ENCODE data around the gene MOK.

The MOK gene

GRCh38 chr14:102225386-102225785 lies 79.6 kb downstream of the MOK start:
- DNase-seq (ENCODE audit: low read depth in 2 of 2) = no peak

- no peak for DNase-seq (ENCODE audit: low read depth in 2 of 2)
These were observed 81.3 kb downstream of the MOK start for GRCh38 chr14:102223682-102224081.

GRCh38 chr14:102222751-102223150 lies 82.2 kb downstream of the MOK start:
- DNase-seq (ENCODE audit: low read depth in 2 of 2) = no peak

- no peak for DNase-seq (ENCODE audit: low read depth in 2 of 2)
These were observed 82.9 kb downstream of the MOK start for GRCh38 chr14:102222009-102222575.

- DNase-seq (ENCODE audit: low read depth in 2 of 2) = no peak
These were observed 83.9 kb downstream of the MOK start for GRCh38 chr14:102221026-102221425.

- no peak for DNase-seq (ENCODE audit: low read depth in 2 of 2)
These were observed 84.9 kb downstream of the MOK start for GRCh38 chr14:102220031-102220430.

GRCh38 chr14:102219316-102219715 lies 85.6 kb downstream of the MOK start:
- DNase-seq (ENCODE audit: low read depth in 2 of 2) = no peak

GRCh38 chr14:102218688-102219087 lies 86.3 kb downstream of the MOK start:
- no peak for DNase-seq (ENCODE audit: low read depth in 2 of 2)

GRCh38 chr14:102217987-102218421 lies 87.0 kb downstream of the MOK start:
- no peak for DNase-seq (ENCODE audit: low read depth in 2 of 2)

- no peak for DNase-seq (ENCODE audit: low read depth in 2 of 2)
These were observed 87.6 kb downstream of the MOK start for GRCh38 chr14:102217399-102217798.

- DNase-seq (ENCODE audit: low read depth in 2 of 2) = no peak
These were observed 89.3 kb downstream of the MOK start for GRCh38 chr14:102215576-102216250.

GRCh38 chr14:102215071-102215470 lies 89.9 kb downstream of the MOK start:
- DNase-seq (ENCODE audit: low read depth in 2 of 2) = no peak

GRCh38 chr14:102213984-102214658 lies 90.8 kb downstream of the MOK start:
- DNase-seq (ENCODE audit: low read depth in 2 of 2) = no peak

GRCh38 chr14:102213470-102213869 lies 91.5 kb downstream of the MOK start:
- no peak for DNase-seq (ENCODE audit: low read depth in 2 of 2)

GRCh38 chr14:102212845-102213244 lies 92.1 kb downstream of the MOK start:
- no peak for DNase-seq (ENCODE audit: low read depth in 2 of 2)

GRCh38 chr14:102212356-102212755 lies 92.6 kb downstream of the MOK start:
- no peak for DNase-seq (ENCODE audit: low read depth in 2 of 2)

- DNase-seq (ENCODE audit: low read depth in 2 of 2) = no peak
These were observed 93.7 kb downstream of the MOK start for GRCh38 chr14:102211240-102211639.

GRCh38 chr14:102210421-102211042 lies 94.4 kb downstream of the MOK start:
- no peak for DNase-seq (ENCODE audit: low read depth in 2 of 2)

GRCh38 chr14:102209224-102209966 lies 95.6 kb downstream of the MOK start:
- DNase-seq (ENCODE audit: low read depth in 2 of 2) = no peak

GRCh38 chr14:102208741-102209140 lies 96.2 kb downstream of the MOK start:
- DNase-seq (ENCODE audit: low read depth in 2 of 2) = no peak

- no peak for DNase-seq (ENCODE audit: low read depth in 2 of 2)
These were observed 97.1 kb downstream of the MOK start for GRCh38 chr14:102207831-102208365.

- no peak for DNase-seq (ENCODE audit: low read depth in 2 of 2)
These were observed 98.0 kb downstream of the MOK start for GRCh38 chr14:102206918-102207317.

Measured in fibroblast of skin of left quadriceps (primary cell).